GM10248 (cell line): Measurements from ENCODE around the gene RASAL2.
"Not testable (repeated sequence)": the region's sequence is repeated elsewhere in the genome, so short reads cannot be mapped to it uniquely, and the experiment has no call there.

Experiments
- CTCF ChIA-PET: fragments of 300-600 bp; sonication (Branson Sonifier 250); formaldehyde crosslinking; extraction: SDS; loops from one replicate; lab custom pipeline; 2021; ENCODE audit warnings: antibody characterized with exemption; lab: Yijun Ruan, JAX
- POLR2A ChIA-PET: fragments of 350-650 bp; sonication (Branson Sonifier 250); formaldehyde crosslinking; extraction: SDS; loops from one replicate; lab custom pipeline; 2020; ENCODE audit warnings: antibody characterized with exemption; lab: Yijun Ruan, JAX
- DNase-seq: peaks from one replicate; pipeline ENCODE4 v3.0.0; 2012; ENCODE audit errors: extremely low spot score
- CTCF ChIP-seq: IDR thresholded peaks from 2 replicates; pipeline ENCODE4 v1.5.1; 2012; ENCODE audit warnings: mild to moderate bottlenecking, low read depth; ENCODE audit errors: extremely low read depth, missing control alignments, control extremely low read depth

Gene RASAL2

GRCh38 chr1:178344513-178345091 is 250.7 kb downstream of the RASAL2 start:
- CTCF ChIA-PET = interaction anchor here (0.9 to 3.4 kb wide), 3 partner anchors 33 to 45 kb away, joined by 3 to 10 read pairs (median 5); no protein-coding TSS in a partner anchor
- no peak for TF ChIP-seq CTCF
- DNase-seq = peak; percentile 15
- POLR2A ChIA-PET = no interaction called here

GRCh38 chr1:178345238-178345637 is 251.3 kb downstream of the RASAL2 start:
- no peak for TF ChIP-seq CTCF
- ChIA-PET POLR2A (no interaction called here), CTCF (interaction anchor here (0.8 to 3.4 kb wide), 3 partner anchors 8 to 46 kb away, joined by 3 to 10 read pairs (median 3); no protein-coding TSS in a partner anchor)
- no peak for DNase-seq

- TF ChIP-seq CTCF = no peak
- CTCF ChIA-PET = interaction anchor here (0.8 to 3.4 kb wide), 3 partner anchors 9 to 46 kb away, joined by 3 to 10 read pairs (median 3); no protein-coding TSS in a partner anchor
- POLR2A ChIA-PET = no interaction called here
- DNase-seq = no peak
These were observed 251.9 kb downstream of the RASAL2 start for GRCh38 chr1:178345807-178346206.

GRCh38 chr1:178349801-178350200 is 255.9 kb downstream of the RASAL2 start:
- no peak for TF ChIP-seq CTCF
- CTCF ChIA-PET = interaction anchor here (1.5 kb wide), 1 partner anchor 39 kb away, joined by 3 read pairs; no protein-coding TSS in a partner anchor

GRCh38 chr1:178351911-178352310 is 258.0 kb downstream of the RASAL2 start:
- POLR2A ChIA-PET, CTCF ChIA-PET, DNase-seq: not testable (repeated sequence)

More at GRCh38 chr1:178349801-178350200, 255.9 kb downstream of the RASAL2 start:
- no peak for DNase-seq
- POLR2A ChIA-PET = no interaction called here

- ChIA-PET POLR2A (no interaction called here), CTCF (no interaction called here)
- no peak for DNase-seq
- no peak for TF ChIP-seq CTCF
These were observed 259.0 kb downstream of the RASAL2 start for GRCh38 chr1:178352790-178353416.

- DNase-seq = no peak
- ChIA-PET CTCF (interaction anchor here (1.4 kb wide), 1 partner anchor 18 kb away, joined by 3 read pairs; no protein-coding TSS in a partner anchor), POLR2A (no interaction called here)
- TF ChIP-seq CTCF = no peak
These were observed 259.6 kb downstream of the RASAL2 start for GRCh38 chr1:178353524-178353923.
